Measurements from ENCODE around the gene KHDRBS1.

DNA sequence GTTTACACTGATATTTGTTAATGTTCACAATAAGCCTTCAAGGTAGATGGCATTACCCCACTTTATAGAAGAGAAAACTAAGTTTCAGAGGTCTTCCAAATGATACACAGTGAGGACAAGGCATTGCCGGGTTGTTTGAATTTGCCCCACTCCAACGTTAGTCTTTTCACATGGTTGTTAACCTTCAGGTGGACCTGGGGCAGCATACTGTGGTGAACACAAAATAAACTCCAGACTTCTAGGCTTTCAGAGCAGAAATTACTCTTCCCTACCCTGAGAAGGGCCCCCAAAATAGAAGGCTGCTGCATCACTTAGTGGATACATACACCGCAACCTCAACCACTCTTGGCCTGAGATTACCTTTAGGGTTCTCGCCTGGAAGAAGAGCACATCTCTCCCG, 3.4 kb upstream of the KHDRBS1 start:
- TF ChIP-seq EP300 (IDR thresholded peaks at IDR 0.05) (no peak), POLR2A (IDR thresholded peaks at IDR 0.05; ENCODE audit: low read depth) (no peak), POLR2AphosphoS5 (IDR thresholded peaks at IDR 0.05) (no peak)
- TF ChIP-seq, protein P1, sequence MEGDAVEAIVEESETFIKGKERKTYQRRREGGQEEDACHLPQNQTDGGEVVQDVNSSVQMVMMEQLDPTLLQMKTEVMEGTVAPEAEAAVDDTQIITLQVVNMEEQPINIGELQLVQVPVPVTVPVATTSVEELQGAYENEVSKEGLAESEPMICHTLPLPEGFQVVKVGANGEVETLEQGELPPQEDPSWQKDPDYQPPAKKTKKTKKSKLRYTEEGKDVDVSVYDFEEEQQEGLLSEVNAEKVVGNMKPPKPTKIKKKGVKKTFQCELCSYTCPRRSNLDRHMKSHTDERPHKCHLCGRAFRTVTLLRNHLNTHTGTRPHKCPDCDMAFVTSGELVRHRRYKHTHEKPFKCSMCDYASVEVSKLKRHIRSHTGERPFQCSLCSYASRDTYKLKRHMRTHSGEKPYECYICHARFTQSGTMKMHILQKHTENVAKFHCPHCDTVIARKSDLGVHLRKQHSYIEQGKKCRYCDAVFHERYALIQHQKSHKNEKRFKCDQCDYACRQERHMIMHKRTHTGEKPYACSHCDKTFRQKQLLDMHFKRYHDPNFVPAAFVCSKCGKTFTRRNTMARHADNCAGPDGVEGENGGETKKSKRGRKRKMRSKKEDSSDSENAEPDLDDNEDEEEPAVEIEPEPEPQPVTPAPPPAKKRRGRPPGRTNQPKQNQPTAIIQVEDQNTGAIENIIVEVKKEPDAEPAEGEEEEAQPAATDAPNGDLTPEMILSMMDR (IDR thresholded peaks at IDR 0.05) = no peak
